Natural killer cell (primary cell): ENCODE results near the gene MTFP1. TPM values are rescaled to one million over a fixed set of nuclear protein-coding genes. Genes with fewer than 3 reads are reported as not detected.

Experiments
- ATAC-seq, 3 donors: fragments of 150-1000 bp in 2 of 3; fragments of 200-7000 bp in 1 of 3; cut with Tn5 transposase; 1 replicate in 1 of 3; 2 replicates in 2 of 3; pipeline ENCODE4 v1.10.0; 2021; ENCODE audit warnings: mild to moderate bottlenecking in 2 of 3, moderate library complexity in 2 of 3
- DNase-seq, 2 donors: peaks; one replicate each; pipeline versions ENCODE4 v3.0.0 to v3.0.0-alpha.2; 2013 to 2021; ENCODE audit warnings: mixed read lengths in 1 of 2
- H3K27ac ChIP-seq: one replicate; pipeline ENCODE4 v1.5.1; 2013; ENCODE audit warnings: mild to moderate bottlenecking, low read length
- H3K27me3 ChIP-seq: one replicate; pipeline ENCODE4 v1.6.1; 2013; ENCODE audit warnings: low read length; ENCODE audit not compliant: control insufficient read depth, insufficient read depth
- H3K36me3 ChIP-seq: one replicate; pipeline ENCODE4 v1.6.1; 2013; ENCODE audit warnings: low read length; ENCODE audit not compliant: control insufficient read depth, insufficient read depth
- H3K4me1 ChIP-seq: one replicate; pipeline ENCODE4 v1.6.1; 2013; ENCODE audit warnings: low read length; ENCODE audit not compliant: control insufficient read depth, insufficient read depth
- H3K4me3 ChIP-seq: one replicate; pipeline ENCODE4 v1.5.1; 2013; ENCODE audit warnings: low read length
- H3K9me3 ChIP-seq: one replicate; pipeline ENCODE4 v1.6.1; 2013; ENCODE audit warnings: low read length; ENCODE audit not compliant: control insufficient read depth, insufficient read depth
- H3K27ac Mint-ChIP-seq, 2 donors: one replicate each; pipeline ENCODE4 v1.8.0; 2022; ENCODE audit warnings: mild to moderate bottlenecking in 2 of 2, mixed read lengths in 2 of 2, moderate library complexity in 1 of 2
- H3K27me3 Mint-ChIP-seq, 2 donors: one replicate each; pipeline ENCODE4 v1.8.0; 2022; ENCODE audit warnings: low read depth in 2 of 2, mixed read lengths in 2 of 2
- H3K36me3 Mint-ChIP-seq: one replicate; pipeline ENCODE4 v1.8.0; 2022; ENCODE audit warnings: mixed read lengths
- H3K4me1 Mint-ChIP-seq, 2 donors: one replicate each; pipeline ENCODE4 v1.8.0; 2022; ENCODE audit warnings: mixed read lengths in 2 of 2
- H3K4me3 Mint-ChIP-seq: one replicate; pipeline ENCODE4 v1.8.0; 2022; ENCODE audit warnings: mild to moderate bottlenecking, moderate library complexity, mixed read lengths
- H3K9me3 Mint-ChIP-seq, 2 donors: one replicate each; pipeline ENCODE4 v1.8.0; 2022; ENCODE audit warnings: mixed read lengths in 2 of 2
- CTCF ChIP-seq: fragments of 200-600 bp; IDR thresholded peaks from one replicate; pipeline ENCODE4 v1.8.0; 2022; ENCODE audit warnings: antibody characterized with exemption
- WGBS: methylation state at CpG from one replicate; pipeline ENCODE4 v1.1.7; 2013; ENCODE audit warnings: missing lambda C conversion rate; ENCODE audit not compliant: insufficient coverage; 5-methylcytosine and 5-hydroxymethylcytosine counted together
- intact Hi-C: fragments of 100-400 bp; cut with micrococcal nuclease; formaldehyde crosslinking; loops from one replicate; pipeline ENCODE4 v1.14.2; 2022
- total RNA-seq, 4 donors: library from RNA; stranded (reverse); fragments of 120-200 nt in 1 of 4; gene quantifications; one replicate each; pipeline versions ENCODE4 v1.2.3 to v1.2.4, GENCODE V29; 2013 to 2022

The MTFP1 gene
- total RNA-seq, 3 donors from 2014 or later (not counting 1 experiment from before 2014, with no cell fraction given): 15.7 to 17.5 (median 17.2) TPM

GRCh38 chr22:30433227-30433626 is 7.7 kb downstream of the MTFP1 start:
- ATAC-seq (no peak), DNase-seq (no peak)
- peaks cover 8% of the 10 kb centered on the region for H3K36me3 Mint-ChIP-seq
- peaks cover 5 to 8% of the 10 kb centered on the region in 2 donors for H3K9me3 Mint-ChIP-seq
- Histone ChIP-seq H3K4me1 (peaks cover 19% of the 10 kb centered on the region), H3K27me3 (no peaks in the 10 kb centered on the region), H3K4me3 (no peak overlapping the region), H3K36me3 (peaks cover 3% of the 10 kb centered on the region), H3K9me3 (peaks cover 15% of the 10 kb centered on the region), H3K27ac (no peak overlapping the region)
- no peak for TF ChIP-seq CTCF
- no peak overlapping the region for H3K4me3 Mint-ChIP-seq
- no peak overlapping the region for H3K27ac Mint-ChIP-seq
- H3K27me3 Mint-ChIP-seq: peaks cover 2 to 3% of the 10 kb centered on the region in 2 donors
- peaks cover 16 to 19% of the 10 kb centered on the region in 2 donors for H3K4me1 Mint-ChIP-seq
- WGBS: 94% methylated on average over 3 of the region's 3 CpGs
- intact Hi-C loops: no loop called here

- Mint-ChIP-seq H3K4me3 (no peak overlapping the region), H3K4me1 (peaks cover 16 to 19% of the 10 kb centered on the region in 2 donors), H3K27ac (peak overlapping the region; percentile 92), H3K9me3 (peaks cover 5 to 8% of the 10 kb centered on the region in 2 donors), H3K27me3 (peaks cover 7 to 8% of the 10 kb centered on the region in 2 donors), H3K36me3 (peaks cover 8% of the 10 kb centered on the region)
- ATAC-seq (no peak), DNase-seq (no peak)
- no peak for TF ChIP-seq CTCF
- H3K36me3 ChIP-seq: no peaks in the 10 kb centered on the region
- no peak overlapping the region for H3K4me3 ChIP-seq
- peaks cover 19% of the 10 kb centered on the region for H3K4me1 ChIP-seq
- H3K9me3 ChIP-seq: peaks cover 15% of the 10 kb centered on the region
- intact Hi-C loops: no loop called here
- WGBS: 91% methylated on average over 1 of the region's 1 CpG
- no peaks in the 10 kb centered on the region for H3K27me3 ChIP-seq
- H3K27ac ChIP-seq: no peak overlapping the region
Measured at GRCh38 chr22:30433773-30434172, 8.2 kb downstream of the MTFP1 start.

GRCh38 chr22:30434843-30435242 is 9.3 kb downstream of the MTFP1 start:
- peak overlapping the region; percentile 6 for H3K4me3 Mint-ChIP-seq

More at GRCh38 chr22:30434843-30435242, 9.3 kb downstream of the MTFP1 start:
- Histone ChIP-seq H3K4me1 (peaks cover 19% of the 10 kb centered on the region), H3K27me3 (no peaks in the 10 kb centered on the region), H3K36me3 (no peaks in the 10 kb centered on the region), H3K9me3 (peaks cover 15% of the 10 kb centered on the region), H3K27ac (peak overlapping the region; percentile 87), H3K4me3 (no peak overlapping the region)
- H3K36me3 Mint-ChIP-seq: peaks cover 8% of the 10 kb centered on the region
- DNase-seq (peak in 1 of 2 donors; percentile 50), ATAC-seq (no peak)
- WGBS: 80% methylated on average over 1 of the region's 1 CpG
- TF ChIP-seq CTCF: no peak
- H3K27me3 Mint-ChIP-seq: peaks cover 8 to 18% of the 10 kb centered on the region in 2 donors
- intact Hi-C loops: loop anchor here (5.0 kb wide), 1 partner anchor 238 kb away; no protein-coding TSS in a partner anchor
- peak overlapping the region; percentile 92 for H3K27ac Mint-ChIP-seq
- H3K4me1 Mint-ChIP-seq: peaks cover 16 to 20% of the 10 kb centered on the region in 2 donors
- peaks cover 5 to 8% of the 10 kb centered on the region in 2 donors for H3K9me3 Mint-ChIP-seq
